Measurements from ENCODE around the gene PIK3CA.

Gene PIK3CA

DNA sequence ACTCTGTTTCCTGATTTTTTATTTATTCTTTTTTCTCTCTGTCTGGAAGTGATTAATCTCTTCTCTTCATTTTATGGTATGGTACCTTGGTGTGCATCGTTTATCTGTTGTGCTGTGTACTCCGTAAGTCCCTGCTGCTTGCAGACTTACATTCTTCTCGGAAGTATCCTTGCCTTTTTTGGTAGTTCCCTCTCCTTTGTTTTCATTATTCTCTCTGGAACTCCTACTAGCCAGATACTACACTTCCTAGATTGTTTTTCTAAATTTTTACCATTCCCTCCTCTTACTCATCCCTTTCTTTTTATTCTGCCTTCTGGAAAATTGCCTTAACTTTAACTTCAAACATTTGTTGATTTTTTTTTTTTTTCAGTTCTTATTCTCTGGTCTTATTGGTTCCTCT, 27.2 kb downstream of the PIK3CA start:
- Histone ChIP-seq H3K27me3 (ENCODE audit: control insufficient read depth, insufficient read depth, low read length, poor library complexity, severe bottlenecking) (no peaks in the 10 kb centered on the region), H3K9me3 (ENCODE audit: control insufficient read depth, low read length) (no peaks in the 10 kb centered on the region), H3K4me1 (ENCODE audit: control insufficient read depth, insufficient read depth, low read length) (peaks cover 10% of the 10 kb centered on the region), H3K27ac (ENCODE audit: insufficient read depth, low read depth, low read length, poor library complexity, severe bottlenecking) (no peak overlapping the region), H3K4me3 (ENCODE audit: insufficient read depth, low read depth, low read length) (no peak overlapping the region), H3K36me3 (ENCODE audit: control insufficient read depth, insufficient read depth, low read length) (no peaks in the 10 kb centered on the region)
- WGBS, 2 experiments, result 54 to 55% methylated on average over 3 of the region's 3 CpGs

DNA sequence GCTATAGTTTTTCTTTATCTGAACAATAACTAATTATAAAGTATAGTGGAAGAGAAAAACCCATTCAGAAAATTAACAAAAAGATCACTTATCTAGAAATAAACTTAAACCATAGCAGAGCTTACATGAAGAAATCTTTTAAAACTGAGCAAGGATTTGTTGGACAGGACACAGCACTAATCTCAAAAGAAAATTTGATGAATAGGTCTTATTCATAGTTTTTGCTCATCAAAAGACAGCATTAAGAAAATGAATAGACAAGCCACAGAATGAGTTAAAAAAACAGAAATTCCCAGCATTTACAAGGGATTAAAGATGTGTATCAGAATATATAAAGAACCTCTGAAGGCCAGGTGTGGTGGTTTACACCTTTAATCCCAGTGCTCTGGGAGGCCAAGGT, 29.5 kb downstream of the PIK3CA start:
- no peaks in the 10 kb centered on the region for H3K9me3 ChIP-seq (ENCODE audit: control insufficient read depth, low read length)
- H3K4me1 ChIP-seq (ENCODE audit: control insufficient read depth, insufficient read depth, low read length), result peaks cover 10% of the 10 kb centered on the region
- H3K27ac ChIP-seq (ENCODE audit: insufficient read depth, low read depth, low read length, poor library complexity, severe bottlenecking), result no peak overlapping the region
- H3K27me3 ChIP-seq (ENCODE audit: control insufficient read depth, insufficient read depth, low read length, poor library complexity, severe bottlenecking), result no peaks in the 10 kb centered on the region
- H3K36me3 ChIP-seq (ENCODE audit: control insufficient read depth, insufficient read depth, low read length), result no peaks in the 10 kb centered on the region
- H3K4me3 ChIP-seq (ENCODE audit: insufficient read depth, low read depth, low read length), result no peak overlapping the region

DNA sequence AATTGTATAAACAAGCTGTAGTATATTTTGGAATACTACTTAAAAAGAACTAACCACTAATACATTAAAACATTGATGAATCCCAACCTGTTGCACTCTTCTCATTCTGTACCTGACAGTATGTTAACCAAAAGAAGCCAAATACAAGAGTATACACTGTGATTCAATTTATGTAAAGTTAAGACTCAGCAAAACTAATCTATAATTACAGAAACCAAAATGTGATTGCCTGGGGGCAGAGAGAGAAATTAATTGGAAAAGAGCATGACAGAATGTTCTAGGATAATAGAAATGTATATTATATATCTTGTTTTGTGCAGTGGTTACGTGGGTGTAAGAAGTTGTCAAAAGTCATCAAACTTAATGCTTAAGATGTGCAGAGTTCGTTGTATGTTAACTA, 31.1 kb downstream of the PIK3CA start:
- H3K27ac ChIP-seq (ENCODE audit: insufficient read depth, low read depth, low read length, poor library complexity, severe bottlenecking), result no peak overlapping the region
- no peaks in the 10 kb centered on the region for H3K27me3 ChIP-seq (ENCODE audit: control insufficient read depth, insufficient read depth, low read length, poor library complexity, severe bottlenecking)
- H3K4me1 ChIP-seq (ENCODE audit: control insufficient read depth, insufficient read depth, low read length), result peaks cover 10% of the 10 kb centered on the region
- H3K9me3 ChIP-seq (ENCODE audit: control insufficient read depth, low read length), result no peaks in the 10 kb centered on the region
- H3K36me3 ChIP-seq (ENCODE audit: control insufficient read depth, insufficient read depth, low read length), result no peaks in the 10 kb centered on the region
- H3K4me3 ChIP-seq (ENCODE audit: insufficient read depth, low read depth, low read length), result no peak overlapping the region
- 60 to 91% methylated on average over 1 of the region's 2 CpGs for WGBS, 2 experiments

DNA sequence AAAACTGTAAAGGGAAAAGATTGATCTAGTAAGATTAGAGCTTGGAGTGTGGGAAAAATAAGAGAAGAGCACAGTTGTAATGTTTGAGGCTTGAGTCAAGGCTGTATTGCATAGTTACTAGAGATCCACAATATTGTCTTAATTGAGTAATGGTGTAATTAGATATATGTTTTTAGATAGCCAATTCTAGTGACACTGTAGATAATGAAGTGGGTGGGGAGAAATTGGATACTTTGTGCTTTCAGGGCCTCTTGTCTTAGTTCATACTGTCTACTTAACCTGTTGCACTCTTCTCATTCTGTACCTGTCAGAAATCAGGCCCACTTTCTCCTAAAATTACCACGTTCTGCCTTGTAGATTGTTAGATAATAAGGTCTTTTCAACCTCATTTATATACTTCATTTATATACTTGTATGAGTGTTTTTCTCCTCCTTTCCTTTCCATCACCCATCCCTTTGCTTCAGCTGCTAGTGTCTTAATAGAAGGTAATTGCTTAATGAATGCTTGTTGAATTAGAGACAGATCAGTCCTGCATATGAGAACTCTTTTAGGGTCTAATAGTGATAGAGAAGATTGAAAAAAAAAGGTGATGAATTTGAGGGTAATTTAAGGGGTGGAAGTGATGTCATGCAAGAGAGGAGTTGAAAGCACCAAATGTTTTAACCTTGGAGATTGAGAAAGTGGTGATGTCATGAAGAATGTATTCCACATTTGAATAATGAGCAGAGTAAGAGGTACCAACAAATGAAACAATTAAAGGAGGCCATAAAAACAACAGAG, 32.0 kb downstream of the PIK3CA start:
- no peak overlapping the region for H3K4me3 ChIP-seq (ENCODE audit: insufficient read depth, low read depth, low read length)
- no peaks in the 10 kb centered on the region for H3K27me3 ChIP-seq (ENCODE audit: control insufficient read depth, insufficient read depth, low read length, poor library complexity, severe bottlenecking)
- H3K27ac ChIP-seq (ENCODE audit: insufficient read depth, low read depth, low read length, poor library complexity, severe bottlenecking), result no peak overlapping the region
- no CpG with 5 or more reads among the region's 1 CpG for WGBS, 2 experiments
- H3K4me1 ChIP-seq (ENCODE audit: control insufficient read depth, insufficient read depth, low read length), result peaks cover 10% of the 10 kb centered on the region
- no peaks in the 10 kb centered on the region for H3K9me3 ChIP-seq (ENCODE audit: control insufficient read depth, low read length)
- no peaks in the 10 kb centered on the region for H3K36me3 ChIP-seq (ENCODE audit: control insufficient read depth, insufficient read depth, low read length)

DNA sequence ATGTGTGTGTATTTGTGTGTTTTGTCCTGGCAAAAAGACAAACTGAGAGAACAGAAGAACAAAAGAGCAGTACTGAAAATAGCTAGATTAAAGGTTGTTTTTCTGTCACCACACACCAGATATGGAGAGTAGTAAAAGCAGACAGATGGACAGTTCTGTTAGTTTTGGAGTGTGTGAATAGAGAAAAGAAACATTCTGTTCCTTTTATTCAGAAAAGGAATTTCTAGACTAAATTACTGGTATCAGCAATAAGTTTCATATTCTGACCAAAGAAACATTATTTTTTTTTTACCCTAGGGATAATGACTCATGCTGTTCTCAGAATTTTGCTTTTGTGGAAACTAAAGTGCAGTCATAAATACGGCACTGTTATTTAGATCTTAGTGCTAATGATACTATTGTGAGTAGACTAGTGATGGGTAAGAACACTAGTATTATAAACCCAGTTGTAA, 32.9 kb downstream of the PIK3CA start:
- Histone ChIP-seq H3K27me3 (ENCODE audit: control insufficient read depth, insufficient read depth, low read length, poor library complexity, severe bottlenecking) (no peaks in the 10 kb centered on the region), H3K9me3 (ENCODE audit: control insufficient read depth, low read length) (no peaks in the 10 kb centered on the region), H3K4me3 (ENCODE audit: insufficient read depth, low read depth, low read length) (no peak overlapping the region), H3K36me3 (ENCODE audit: control insufficient read depth, insufficient read depth, low read length) (no peaks in the 10 kb centered on the region), H3K27ac (ENCODE audit: insufficient read depth, low read depth, low read length, poor library complexity, severe bottlenecking) (no peak overlapping the region), H3K4me1 (ENCODE audit: control insufficient read depth, insufficient read depth, low read length) (peaks cover 10% of the 10 kb centered on the region)
- WGBS, 2 experiments, result 88 to 100% methylated on average over 1 of the region's 1 CpG

DNA sequence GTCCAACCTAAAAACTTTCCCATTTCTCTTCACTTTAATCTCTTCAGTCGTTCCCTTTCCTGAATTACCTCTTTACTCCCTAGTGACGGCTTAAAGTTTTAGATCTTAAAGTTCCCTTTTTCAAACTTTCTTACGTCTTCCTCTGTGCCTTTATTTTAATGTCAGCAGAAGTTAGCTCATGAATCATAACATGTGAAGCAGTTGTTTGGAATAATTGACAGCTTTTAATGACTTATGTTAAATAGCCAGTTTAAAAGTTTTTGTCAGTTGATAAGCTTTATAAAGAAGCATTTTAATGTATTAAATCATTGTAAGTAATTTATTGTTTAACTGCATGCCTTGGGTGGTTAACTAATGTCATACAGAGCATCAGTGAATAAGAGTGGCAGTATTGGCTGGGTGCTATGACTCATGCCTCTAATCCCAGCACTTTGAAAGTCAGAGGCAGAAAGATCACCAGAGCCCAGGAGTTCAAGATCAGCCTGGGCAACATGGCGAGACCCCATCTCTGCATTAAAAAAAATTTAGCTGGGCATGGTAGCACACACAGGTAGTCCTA, 33.9 kb downstream of the PIK3CA start:
- Histone ChIP-seq H3K4me3 (ENCODE audit: insufficient read depth, low read depth, low read length) (no peak overlapping the region), H3K9me3 (ENCODE audit: control insufficient read depth, low read length) (no peaks in the 10 kb centered on the region), H3K27ac (ENCODE audit: insufficient read depth, low read depth, low read length, poor library complexity, severe bottlenecking) (no peak overlapping the region), H3K36me3 (ENCODE audit: control insufficient read depth, insufficient read depth, low read length) (no peaks in the 10 kb centered on the region), H3K4me1 (ENCODE audit: control insufficient read depth, insufficient read depth, low read length) (peaks cover 11% of the 10 kb centered on the region), H3K27me3 (ENCODE audit: control insufficient read depth, insufficient read depth, low read length, poor library complexity, severe bottlenecking) (no peaks in the 10 kb centered on the region)
- 88 to 92% methylated on average over 4 of the region's 4 CpGs for WGBS, 2 experiments

DNA sequence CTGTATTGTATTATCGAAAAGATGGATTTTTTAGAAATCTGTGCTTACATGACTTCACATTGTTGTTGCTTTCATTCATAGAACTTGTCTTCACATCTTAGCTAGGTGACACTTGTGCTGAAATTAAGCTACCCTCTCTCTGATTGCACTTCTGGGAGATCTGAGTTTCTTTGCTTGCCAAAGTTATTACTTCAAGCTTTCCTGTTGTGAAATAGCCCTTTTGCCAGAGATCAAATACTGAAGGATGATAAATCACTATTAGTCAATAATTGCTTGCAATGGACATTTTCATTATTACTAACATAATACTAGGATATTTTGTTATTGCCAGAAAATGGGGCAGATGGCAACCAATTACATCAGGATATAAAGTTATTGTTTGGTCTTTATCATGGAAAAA, 34.7 kb downstream of the PIK3CA start:
- Histone ChIP-seq H3K27me3 (ENCODE audit: control insufficient read depth, insufficient read depth, low read length, poor library complexity, severe bottlenecking) (no peaks in the 10 kb centered on the region), H3K4me3 (ENCODE audit: insufficient read depth, low read depth, low read length) (no peak overlapping the region), H3K4me1 (ENCODE audit: control insufficient read depth, insufficient read depth, low read length) (peaks cover 11% of the 10 kb centered on the region), H3K27ac (ENCODE audit: insufficient read depth, low read depth, low read length, poor library complexity, severe bottlenecking) (no peak overlapping the region), H3K9me3 (ENCODE audit: control insufficient read depth, low read length) (no peaks in the 10 kb centered on the region), H3K36me3 (ENCODE audit: control insufficient read depth, insufficient read depth, low read length) (no peaks in the 10 kb centered on the region)
- 100% methylated on average over 1 of the region's 1 CpG; no CpG with 5 or more reads in 1 of the 2 experiments for WGBS, 2 experiments

DNA sequence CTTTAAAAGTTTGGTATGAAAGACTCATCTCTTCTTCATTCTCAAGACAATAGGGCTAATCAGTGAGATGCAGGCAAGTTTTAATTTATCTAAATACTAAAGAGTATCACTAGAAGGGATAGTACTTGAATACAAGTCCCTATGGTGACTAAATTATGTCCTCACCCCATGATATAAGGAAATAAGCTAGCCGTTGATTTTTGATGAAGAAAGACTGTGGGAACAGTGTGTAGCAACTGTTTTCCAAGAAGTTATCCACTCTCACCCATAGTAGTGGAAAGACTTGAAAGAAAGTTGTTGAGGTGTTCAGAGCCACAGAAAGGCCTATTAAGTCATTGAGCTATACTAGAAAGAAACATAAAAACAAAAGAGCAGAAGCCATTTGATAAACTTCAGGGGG, 36.7 kb downstream of the PIK3CA start:
- no peaks in the 10 kb centered on the region for H3K9me3 ChIP-seq (ENCODE audit: control insufficient read depth, low read length)
- peaks cover 11% of the 10 kb centered on the region for H3K4me1 ChIP-seq (ENCODE audit: control insufficient read depth, insufficient read depth, low read length)
- H3K36me3 ChIP-seq (ENCODE audit: control insufficient read depth, insufficient read depth, low read length), result no peaks in the 10 kb centered on the region
- WGBS, 2 experiments, result 100% methylated on average over 1 of the region's 1 CpG
- no peaks in the 10 kb centered on the region for H3K27me3 ChIP-seq (ENCODE audit: control insufficient read depth, insufficient read depth, low read length, poor library complexity, severe bottlenecking)
- no peak overlapping the region for H3K27ac ChIP-seq (ENCODE audit: insufficient read depth, low read depth, low read length, poor library complexity, severe bottlenecking)
- no peak overlapping the region for H3K4me3 ChIP-seq (ENCODE audit: insufficient read depth, low read depth, low read length)

DNA sequence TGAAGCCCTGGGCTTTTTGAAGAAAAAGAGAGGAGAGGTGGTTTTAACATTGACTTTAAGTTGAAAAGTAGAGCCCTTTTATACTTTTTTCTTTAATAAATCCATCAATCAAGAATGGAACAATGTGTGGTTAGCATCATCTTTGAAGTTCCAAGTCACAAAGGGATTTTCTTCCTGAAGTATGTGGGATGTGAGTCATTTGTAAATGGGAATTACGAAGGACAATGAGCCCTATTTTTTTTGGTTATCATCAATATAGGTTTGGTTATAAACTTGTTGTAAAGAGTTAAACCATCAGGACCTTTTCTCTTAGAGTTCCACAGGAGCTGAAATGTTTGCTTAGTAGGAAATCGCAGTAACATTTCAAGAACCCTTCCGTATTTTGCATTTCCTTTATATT, 38.3 kb downstream of the PIK3CA start:
- Histone ChIP-seq H3K27ac (ENCODE audit: insufficient read depth, low read depth, low read length, poor library complexity, severe bottlenecking) (no peak overlapping the region), H3K27me3 (ENCODE audit: control insufficient read depth, insufficient read depth, low read length, poor library complexity, severe bottlenecking) (no peaks in the 10 kb centered on the region), H3K36me3 (ENCODE audit: control insufficient read depth, insufficient read depth, low read length) (no peaks in the 10 kb centered on the region), H3K4me1 (ENCODE audit: control insufficient read depth, insufficient read depth, low read length) (peaks cover 5% of the 10 kb centered on the region), H3K9me3 (ENCODE audit: control insufficient read depth, low read length) (no peaks in the 10 kb centered on the region), H3K4me3 (ENCODE audit: insufficient read depth, low read depth, low read length) (no peak overlapping the region)
- WGBS, 2 experiments, result 88 to 93% methylated on average over 3 of the region's 3 CpGs

DNA sequence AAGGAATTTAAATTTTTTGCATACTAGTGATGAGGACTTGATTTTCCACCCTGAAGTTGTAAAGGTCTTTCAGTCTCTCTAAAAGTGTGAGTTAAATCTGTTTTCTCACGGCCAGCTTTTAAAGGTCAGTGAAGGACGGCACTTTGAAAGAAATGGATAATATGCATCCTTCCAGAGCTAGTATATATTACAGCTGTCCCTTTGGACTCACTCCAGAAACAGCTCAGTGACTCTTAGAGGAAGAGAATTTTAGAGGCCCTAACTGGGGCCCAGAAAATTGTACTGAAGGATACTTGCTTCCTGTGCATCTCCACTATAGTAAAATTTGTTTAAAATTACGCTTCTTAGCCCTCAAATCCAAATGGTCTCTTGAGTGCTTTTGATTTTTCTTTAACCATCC, 41.6 kb downstream of the PIK3CA start:
- Histone ChIP-seq H3K4me1 (ENCODE audit: control insufficient read depth, insufficient read depth, low read length) (peaks cover 5% of the 10 kb centered on the region), H3K27ac (ENCODE audit: insufficient read depth, low read depth, low read length, poor library complexity, severe bottlenecking) (no peak overlapping the region), H3K4me3 (ENCODE audit: insufficient read depth, low read depth, low read length) (no peak overlapping the region), H3K9me3 (ENCODE audit: control insufficient read depth, low read length) (no peaks in the 10 kb centered on the region), H3K27me3 (ENCODE audit: control insufficient read depth, insufficient read depth, low read length, poor library complexity, severe bottlenecking) (no peaks in the 10 kb centered on the region), H3K36me3 (ENCODE audit: control insufficient read depth, insufficient read depth, low read length) (no peaks in the 10 kb centered on the region)
- 88 to 95% methylated on average over 3 of the region's 3 CpGs for WGBS, 2 experiments

Data from ectodermal cell (in vitro differentiated cells).